Mammary epithelial cell (primary cell): ENCODE results near the gene XYLT1.

Experiments
- EZH2 ChIP-seq: IDR thresholded peaks from 2 replicates; pipeline ENCODE4 v1.6.1; 2012; ENCODE audit warnings: low read length, inconsistent platforms, borderline replicate concordance
- TF ChIP-seq, protein P1 (sequence below), 2 donors: IDR thresholded peaks in 1 of 2; conservative IDR thresholded peaks in 1 of 2; 2 replicates each; pipeline ENCODE4 v1.5.1; 2011 to 2012; ENCODE audit warnings: inconsistent platforms in 2 of 2, low read length in 2 of 2, mild to moderate bottlenecking in 2 of 2, control low read depth in 1 of 2, low read depth in 1 of 2; ENCODE audit not compliant: insufficient read depth in 1 of 2; ENCODE audit errors: extremely low read depth in 1 of 2

DNA sequence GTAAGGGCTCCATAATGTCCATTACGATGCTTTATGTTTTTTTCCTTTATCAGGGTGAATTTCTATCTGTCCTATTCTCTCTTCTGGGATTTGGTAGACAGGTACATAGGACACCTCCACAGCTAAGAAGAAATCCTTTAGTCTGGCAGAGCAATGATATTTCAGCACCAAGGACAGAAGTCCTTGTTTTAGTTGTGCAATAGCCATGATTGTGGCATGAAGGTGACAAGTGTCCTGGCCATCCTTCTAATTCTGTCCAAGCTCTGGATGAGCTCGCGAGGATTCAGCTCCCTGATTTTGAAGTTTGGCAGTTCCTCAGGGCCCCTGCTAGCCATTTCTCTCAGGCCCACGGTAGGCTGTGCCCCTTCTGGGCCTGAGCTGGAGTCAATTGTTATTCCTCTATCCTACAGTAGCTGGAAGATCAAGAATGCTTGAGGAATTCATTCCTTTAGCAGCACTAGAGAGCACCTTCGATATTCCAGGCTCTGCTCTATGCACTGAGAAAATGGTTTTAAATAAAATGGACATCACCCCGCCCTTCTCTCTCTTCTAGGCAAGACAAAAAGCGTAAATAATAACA is 320.8 kb downstream of the XYLT1 start:
- TF ChIP-seq, protein P1, sequence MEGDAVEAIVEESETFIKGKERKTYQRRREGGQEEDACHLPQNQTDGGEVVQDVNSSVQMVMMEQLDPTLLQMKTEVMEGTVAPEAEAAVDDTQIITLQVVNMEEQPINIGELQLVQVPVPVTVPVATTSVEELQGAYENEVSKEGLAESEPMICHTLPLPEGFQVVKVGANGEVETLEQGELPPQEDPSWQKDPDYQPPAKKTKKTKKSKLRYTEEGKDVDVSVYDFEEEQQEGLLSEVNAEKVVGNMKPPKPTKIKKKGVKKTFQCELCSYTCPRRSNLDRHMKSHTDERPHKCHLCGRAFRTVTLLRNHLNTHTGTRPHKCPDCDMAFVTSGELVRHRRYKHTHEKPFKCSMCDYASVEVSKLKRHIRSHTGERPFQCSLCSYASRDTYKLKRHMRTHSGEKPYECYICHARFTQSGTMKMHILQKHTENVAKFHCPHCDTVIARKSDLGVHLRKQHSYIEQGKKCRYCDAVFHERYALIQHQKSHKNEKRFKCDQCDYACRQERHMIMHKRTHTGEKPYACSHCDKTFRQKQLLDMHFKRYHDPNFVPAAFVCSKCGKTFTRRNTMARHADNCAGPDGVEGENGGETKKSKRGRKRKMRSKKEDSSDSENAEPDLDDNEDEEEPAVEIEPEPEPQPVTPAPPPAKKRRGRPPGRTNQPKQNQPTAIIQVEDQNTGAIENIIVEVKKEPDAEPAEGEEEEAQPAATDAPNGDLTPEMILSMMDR (conservative IDR thresholded peaks at IDR 0.05 in 1 of 2, IDR thresholded peaks at IDR 0.05 in 1 of 2; ENCODE audit: extremely low read depth in 1 of 2, insufficient read depth in 1 of 2, low read depth in 1 of 2, low read length in 2 of 2): no peak
- no peak for TF ChIP-seq EZH2
